Transverse colon (tissue), 4 donors: ENCODE data around the gene PDZRN3.

Experiments
- EP300 ChIP-seq: sonication (generic); formaldehyde crosslinking; IDR thresholded peaks from one replicate; pipeline ENCODE4 v1.6.1; 2017; ENCODE audit warnings: antibody characterized with exemption, low read depth
- POLR2AphosphoS5 ChIP-seq, 3 donors: sonication (generic); formaldehyde crosslinking; IDR thresholded peaks; one replicate each; pipeline ENCODE4 v1.6.1; 2016; ENCODE audit warnings: antibody characterized with exemption in 3 of 3
- TF ChIP-seq, protein P1 (sequence below), 5 experiments: fragments of 200-600 bp in 3 of 5; fragments of 450-650 bp in 2 of 5; sonication (generic) in 3 of 5; IDR thresholded peaks; 1 replicate in 2 of 5; 2 replicates in 3 of 5; pipeline ENCODE4 v1.5.1; 2016 to 2017; ENCODE audit warnings: antibody characterized with exemption in 5 of 5, inconsistent platforms in 3 of 5, mild to moderate bottlenecking in 2 of 5, moderate library complexity in 1 of 5

GRCh38 chr3:73401616-73402279 lies 223.0 kb downstream of the PDZRN3 start:
- no peak for TF ChIP-seq EP300
- TF ChIP-seq, protein P1, sequence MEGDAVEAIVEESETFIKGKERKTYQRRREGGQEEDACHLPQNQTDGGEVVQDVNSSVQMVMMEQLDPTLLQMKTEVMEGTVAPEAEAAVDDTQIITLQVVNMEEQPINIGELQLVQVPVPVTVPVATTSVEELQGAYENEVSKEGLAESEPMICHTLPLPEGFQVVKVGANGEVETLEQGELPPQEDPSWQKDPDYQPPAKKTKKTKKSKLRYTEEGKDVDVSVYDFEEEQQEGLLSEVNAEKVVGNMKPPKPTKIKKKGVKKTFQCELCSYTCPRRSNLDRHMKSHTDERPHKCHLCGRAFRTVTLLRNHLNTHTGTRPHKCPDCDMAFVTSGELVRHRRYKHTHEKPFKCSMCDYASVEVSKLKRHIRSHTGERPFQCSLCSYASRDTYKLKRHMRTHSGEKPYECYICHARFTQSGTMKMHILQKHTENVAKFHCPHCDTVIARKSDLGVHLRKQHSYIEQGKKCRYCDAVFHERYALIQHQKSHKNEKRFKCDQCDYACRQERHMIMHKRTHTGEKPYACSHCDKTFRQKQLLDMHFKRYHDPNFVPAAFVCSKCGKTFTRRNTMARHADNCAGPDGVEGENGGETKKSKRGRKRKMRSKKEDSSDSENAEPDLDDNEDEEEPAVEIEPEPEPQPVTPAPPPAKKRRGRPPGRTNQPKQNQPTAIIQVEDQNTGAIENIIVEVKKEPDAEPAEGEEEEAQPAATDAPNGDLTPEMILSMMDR (IDR thresholded peaks at IDR 0.05): no peak
- TF ChIP-seq POLR2AphosphoS5 (IDR thresholded peaks at IDR 0.05): peak in 2 of 3 donors; percentile 35 to 50
